ENCODE data around the gene FSIP1. TPM values are rescaled to one million over a fixed set of nuclear protein-coding genes. Genes with fewer than 3 reads are reported as not detected.

Gene FSIP1
- 1.1 TPM for polyA plus RNA-seq (2012; ENCODE audit: insufficient read length, low read depth)

GRCh38 chr15:39782441-39783138 is at the start of gene FSIP1:
Gene FSIP1, minus strand, starts transcription at chr15:39782841. Its CDS starts 6,317 bp downstream, at chr15:39776524.
- TF ChIP-seq POLR2AphosphoS5 (IDR thresholded peaks at IDR 0.05; ENCODE audit: low read depth, low read length) (peak; percentile 64), TAF1 (IDR thresholded peaks at IDR 0.05; ENCODE audit: borderline replicate concordance, insufficient read depth, low read length) (peak; percentile 88), REST (IDR thresholded peaks at IDR 0.05; ENCODE audit: insufficient read depth in 1 of 2, low read depth in 2 of 2, low read length in 2 of 2) (peak in 1 of 2 experiments; percentile 63; a peak in 2 of 4 replicates), FOXP2 (optimal IDR thresholded peaks at IDR 0.05; ENCODE audit: borderline replicate concordance, extremely low read depth, extremely low read length, insufficient read depth) (peak; percentile 54), SIN3A (IDR thresholded peaks at IDR 0.05; ENCODE audit: borderline replicate concordance, insufficient read depth, low read length) (peak; percentile 61; the same call in 1 of the 2 replicates)

GRCh38 chr15:39830166-39830565 is 47.5 kb upstream of the FSIP1 start:
- no peak for TF ChIP-seq REST (IDR thresholded peaks at IDR 0.05; ENCODE audit: insufficient read depth in 1 of 2, low read depth in 2 of 2, low read length in 2 of 2)
- TF ChIP-seq TAF1 (IDR thresholded peaks at IDR 0.05; ENCODE audit: borderline replicate concordance, insufficient read depth, low read length) = no peak
- no peak for TF ChIP-seq FOXP2 (optimal IDR thresholded peaks at IDR 0.05; ENCODE audit: borderline replicate concordance, extremely low read depth, extremely low read length, insufficient read depth)
- no peak for TF ChIP-seq SIN3A (IDR thresholded peaks at IDR 0.05; ENCODE audit: borderline replicate concordance, insufficient read depth, low read length)
- no peak for TF ChIP-seq POLR2AphosphoS5 (IDR thresholded peaks at IDR 0.05; ENCODE audit: low read depth, low read length)

GRCh38 chr15:39828374-39828931 is 45.8 kb upstream of the FSIP1 start:
- TF ChIP-seq SIN3A (IDR thresholded peaks at IDR 0.05; ENCODE audit: borderline replicate concordance, insufficient read depth, low read length) (no peak), REST (IDR thresholded peaks at IDR 0.05; ENCODE audit: insufficient read depth in 1 of 2, low read depth in 2 of 2, low read length in 2 of 2) (no peak), POLR2AphosphoS5 (IDR thresholded peaks at IDR 0.05; ENCODE audit: low read depth, low read length) (no peak), TAF1 (IDR thresholded peaks at IDR 0.05; ENCODE audit: borderline replicate concordance, insufficient read depth, low read length) (no peak), FOXP2 (optimal IDR thresholded peaks at IDR 0.05; ENCODE audit: borderline replicate concordance, extremely low read depth, extremely low read length, insufficient read depth) (no peak)

GRCh38 chr15:39826975-39827374 is 44.3 kb upstream of the FSIP1 start:
- TF ChIP-seq SIN3A (IDR thresholded peaks at IDR 0.05; ENCODE audit: borderline replicate concordance, insufficient read depth, low read length) (no peak), POLR2AphosphoS5 (IDR thresholded peaks at IDR 0.05; ENCODE audit: low read depth, low read length) (no peak), FOXP2 (optimal IDR thresholded peaks at IDR 0.05; ENCODE audit: borderline replicate concordance, extremely low read depth, extremely low read length, insufficient read depth) (no peak), REST (IDR thresholded peaks at IDR 0.05; ENCODE audit: insufficient read depth in 1 of 2, low read depth in 2 of 2, low read length in 2 of 2) (no peak), TAF1 (IDR thresholded peaks at IDR 0.05; ENCODE audit: borderline replicate concordance, insufficient read depth, low read length) (no peak)
